ENCODE data around the gene ETF1. TPM values are rescaled to one million over a fixed set of nuclear protein-coding genes. Genes with fewer than 3 reads are reported as not detected.

ETF1 gene
- 123 and 149 TPM in 2 replicates for total RNA-seq

GRCh38 chr5:138542956-138543729, at the start of gene ETF1:
Gene ETF1, minus strand, starts transcription at chr5:138543236. Its CDS starts 318 bp downstream, at chr5:138542918.
- Histone ChIP-seq H3K4me3 (ENCODE audit: low read depth, low read length) (peak within 1 kb of the TSS; percentile 71), H3K36me3 (ENCODE audit: control insufficient read depth, insufficient read depth, low read length) (no peaks in the 10 kb centered on the region), H3K27me3 (ENCODE audit: control insufficient read depth, insufficient read depth, low read length) (no peaks in the 10 kb centered on the region)
- peak; percentile 94 for DNase-seq (ENCODE audit: low read depth)
- TF ChIP-seq CTCF (IDR thresholded peaks at IDR 0.05; ENCODE audit: insufficient read depth, low read length, poor library complexity, severe bottlenecking): no peak

GRCh38 chr5:138588013-138588788, 45.2 kb upstream of the ETF1 start:
- Histone ChIP-seq H3K4me3 (ENCODE audit: low read depth, low read length) (no peak overlapping the region), H3K36me3 (ENCODE audit: control insufficient read depth, insufficient read depth, low read length) (no peaks in the 10 kb centered on the region), H3K27me3 (ENCODE audit: control insufficient read depth, insufficient read depth, low read length) (no peaks in the 10 kb centered on the region)
- no peak for TF ChIP-seq CTCF (IDR thresholded peaks at IDR 0.05; ENCODE audit: insufficient read depth, low read length, poor library complexity, severe bottlenecking)
- DNase-seq (ENCODE audit: low read depth): no peak

GRCh38 chr5:138585157-138585556, 42.1 kb upstream of the ETF1 start:
- H3K27me3 ChIP-seq (ENCODE audit: control insufficient read depth, insufficient read depth, low read length): no peaks in the 10 kb centered on the region
- H3K36me3 ChIP-seq (ENCODE audit: control insufficient read depth, insufficient read depth, low read length): no peaks in the 10 kb centered on the region
- no peak overlapping the region for H3K4me3 ChIP-seq (ENCODE audit: low read depth, low read length)
- no peak for DNase-seq (ENCODE audit: low read depth)
- no peak for TF ChIP-seq CTCF (IDR thresholded peaks at IDR 0.05; ENCODE audit: insufficient read depth, low read length, poor library complexity, severe bottlenecking)

- no peak for TF ChIP-seq CTCF (IDR thresholded peaks at IDR 0.05; ENCODE audit: insufficient read depth, low read length, poor library complexity, severe bottlenecking)
- Histone ChIP-seq H3K27me3 (ENCODE audit: control insufficient read depth, insufficient read depth, low read length) (no peaks in the 10 kb centered on the region), H3K4me3 (ENCODE audit: low read depth, low read length) (no peak overlapping the region), H3K36me3 (ENCODE audit: control insufficient read depth, insufficient read depth, low read length) (no peaks in the 10 kb centered on the region)
- DNase-seq (ENCODE audit: low read depth): no peak
Observed at GRCh38 chr5:138583984-138584637, 41.1 kb upstream of the ETF1 start.

- Histone ChIP-seq H3K27me3 (ENCODE audit: control insufficient read depth, insufficient read depth, low read length) (no peaks in the 10 kb centered on the region), H3K36me3 (ENCODE audit: control insufficient read depth, insufficient read depth, low read length) (no peaks in the 10 kb centered on the region), H3K4me3 (ENCODE audit: low read depth, low read length) (no peak overlapping the region)
- no peak for DNase-seq (ENCODE audit: low read depth)
- TF ChIP-seq CTCF (IDR thresholded peaks at IDR 0.05; ENCODE audit: insufficient read depth, low read length, poor library complexity, severe bottlenecking): no peak
Observed at GRCh38 chr5:138582959-138583358, 39.9 kb upstream of the ETF1 start.
